HG03575 (cell line): ENCODE results near the gene REG4.
"Not testable (repeated sequence)": the region's sequence is repeated elsewhere in the genome, so short reads cannot be mapped to it uniquely, and the experiment has no call there.

Source experiments
- ATAC-seq: cut with Tn5 transposase; IDR thresholded peaks from one replicate; pipeline ENCODE4 v1.9.1; 2021; ENCODE audit not compliant: unreplicated experiment, insufficient number of reproducible peaks, low FRiP score; ENCODE audit errors: extremely low read depth

The REG4 gene

DNA sequence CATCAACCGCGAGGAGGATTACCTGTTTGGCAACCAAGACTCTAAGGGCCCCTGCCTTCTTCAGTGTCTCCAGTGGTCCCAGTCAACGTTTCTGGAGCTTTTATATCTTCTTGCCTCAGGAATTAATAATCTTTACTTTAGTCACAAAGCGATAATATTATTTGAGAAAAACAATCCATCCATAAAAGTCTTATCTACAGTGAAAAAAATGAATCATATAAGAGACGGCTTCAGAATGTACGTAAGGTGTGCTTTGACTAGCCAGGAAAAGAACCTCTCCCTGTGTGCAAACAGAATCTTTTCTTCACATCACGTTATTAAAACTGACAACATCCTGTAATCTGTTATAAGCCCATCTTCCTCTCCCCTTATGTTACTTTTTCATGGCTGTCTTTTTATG lies at the start of gene REG4:
REG4 (minus strand) TSS at position 74 of the 400 bp plus-strand sequence. CDS start 2,691 bp downstream, outside the sequence.
- no peak for ATAC-seq

DNA sequence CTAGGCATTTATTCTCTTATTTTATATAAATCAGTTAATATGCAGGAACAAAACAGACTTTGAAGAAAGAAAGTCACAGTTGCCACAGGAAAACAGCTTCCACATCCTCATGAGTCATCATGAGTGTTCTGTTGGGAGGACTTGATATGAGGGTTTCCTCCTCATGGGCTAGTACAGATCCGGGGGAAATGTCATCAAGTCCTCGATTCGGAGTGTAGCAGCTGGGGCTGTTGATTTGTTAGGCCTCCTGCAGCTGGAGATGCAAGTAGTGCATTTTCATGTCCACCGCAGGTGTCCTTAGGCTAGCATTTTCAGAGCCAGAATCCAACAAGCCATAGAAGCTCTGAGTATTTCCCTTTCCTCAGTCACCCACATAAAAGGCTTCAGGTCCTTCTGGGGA lies 48.4 kb upstream of the REG4 start:
- no peak for ATAC-seq

DNA sequence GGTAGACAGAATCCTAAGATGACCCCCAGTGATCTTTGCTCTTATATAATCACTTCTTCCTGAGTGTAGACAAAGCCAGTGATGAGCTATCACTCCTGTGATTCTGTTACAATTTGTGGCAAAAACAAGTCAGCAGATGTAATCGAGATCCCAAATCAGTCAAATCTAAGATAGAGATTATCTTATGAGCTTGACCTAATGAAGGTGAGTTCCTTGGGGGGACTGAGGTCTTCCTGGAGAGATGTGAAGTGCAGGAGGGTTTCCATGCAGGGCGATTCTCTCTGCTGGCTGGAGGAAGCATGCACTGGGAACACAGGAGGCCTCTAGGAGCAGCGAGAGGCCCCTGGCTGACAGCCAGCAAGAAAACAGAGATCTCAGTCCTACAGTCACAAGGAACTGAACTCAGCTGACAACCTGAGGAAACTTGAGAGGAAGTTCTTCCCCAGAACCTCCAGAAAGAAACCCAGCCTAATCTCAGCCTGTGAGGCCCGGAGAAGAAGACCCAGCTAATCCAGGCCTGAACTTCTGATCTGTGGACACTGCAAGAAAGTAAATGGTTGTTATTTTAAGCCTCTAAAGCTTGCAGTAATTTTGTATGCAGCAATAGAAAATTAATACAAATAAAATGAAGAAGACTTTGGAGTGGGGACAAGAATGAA lies 47.4 kb upstream of the REG4 start:
- ATAC-seq, result not testable (repeated sequence)

DNA sequence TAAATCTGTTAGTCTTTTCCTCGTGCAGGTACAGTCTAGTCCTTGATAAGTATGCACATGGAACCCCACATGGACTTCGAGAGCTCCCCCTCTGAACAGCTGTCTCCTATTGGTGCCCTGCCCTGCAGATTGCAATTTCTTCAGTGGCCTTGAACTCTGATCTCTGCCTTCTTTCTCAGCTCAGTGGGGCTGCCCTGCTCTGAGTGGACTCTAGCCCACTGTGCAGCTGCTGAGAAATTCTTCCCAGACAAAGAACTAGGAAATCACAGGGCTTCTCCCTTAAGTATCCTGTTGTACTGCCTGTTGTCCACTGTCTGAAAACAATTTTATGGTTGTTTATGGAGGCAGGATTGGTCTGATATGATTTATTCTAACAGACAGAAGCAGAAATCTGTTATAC lies 46.9 kb upstream of the REG4 start:
- ATAC-seq, result no peak

DNA sequence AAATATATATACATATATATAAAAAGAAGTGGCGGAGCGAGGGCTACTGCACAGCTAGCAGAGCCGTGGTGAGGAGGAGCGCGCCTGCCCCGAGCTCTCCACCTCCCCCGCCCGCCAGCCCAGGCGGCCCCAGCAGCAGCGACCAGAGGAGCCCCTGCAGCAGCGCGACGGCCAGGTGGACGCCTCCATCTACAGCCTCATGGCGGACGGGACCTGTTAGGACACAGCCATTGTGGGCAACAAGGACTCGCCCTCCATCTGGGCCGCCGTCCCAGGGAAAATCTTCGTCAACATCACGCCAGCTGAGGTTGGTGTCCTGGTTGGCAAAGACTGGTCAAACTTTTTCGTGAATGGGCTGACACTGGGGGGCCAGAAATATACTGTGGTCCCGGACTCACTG lies 41.9 kb upstream of the REG4 start:
- ATAC-seq, result no peak

DNA sequence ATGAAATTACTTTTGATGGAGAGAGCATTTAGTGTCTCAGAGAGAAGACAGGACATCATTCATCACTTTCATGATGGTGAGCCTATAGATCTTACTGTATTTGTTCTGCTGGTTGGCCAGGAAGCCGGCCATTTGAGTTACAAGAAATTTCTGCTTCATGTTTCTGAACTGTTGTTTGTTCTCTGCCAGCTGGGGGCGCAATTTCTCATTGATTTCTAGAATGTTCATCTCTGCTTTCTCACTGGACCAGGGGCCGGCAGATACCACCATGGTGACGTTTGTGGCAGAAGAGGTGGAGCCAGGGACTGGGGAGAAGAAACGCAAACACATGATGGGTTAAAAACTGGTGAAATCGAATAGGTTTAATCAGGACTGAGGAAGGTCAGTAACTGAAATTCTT lies 32.9 kb upstream of the REG4 start:
- ATAC-seq, result not testable (repeated sequence)

DNA sequence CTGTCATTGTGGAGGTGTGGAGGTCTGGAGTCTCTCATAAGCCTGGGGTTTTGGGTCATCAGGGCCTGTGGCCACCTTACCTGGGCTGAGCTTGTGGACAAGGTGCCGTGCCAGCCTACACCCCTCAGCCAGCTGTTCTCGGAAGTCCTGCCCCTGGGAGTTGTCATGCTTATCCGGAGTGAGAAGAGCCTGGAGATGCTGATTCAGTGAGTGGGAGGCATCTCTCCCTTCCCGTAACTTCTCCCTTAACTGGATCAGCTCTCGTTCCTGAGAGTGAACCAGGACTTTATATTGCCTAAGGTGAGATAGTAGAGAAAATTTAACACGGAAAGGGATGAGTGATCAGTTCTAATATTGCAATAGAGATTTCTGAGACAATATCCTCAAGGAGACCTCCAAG lies 30.0 kb upstream of the REG4 start:
- ATAC-seq, result no peak

DNA sequence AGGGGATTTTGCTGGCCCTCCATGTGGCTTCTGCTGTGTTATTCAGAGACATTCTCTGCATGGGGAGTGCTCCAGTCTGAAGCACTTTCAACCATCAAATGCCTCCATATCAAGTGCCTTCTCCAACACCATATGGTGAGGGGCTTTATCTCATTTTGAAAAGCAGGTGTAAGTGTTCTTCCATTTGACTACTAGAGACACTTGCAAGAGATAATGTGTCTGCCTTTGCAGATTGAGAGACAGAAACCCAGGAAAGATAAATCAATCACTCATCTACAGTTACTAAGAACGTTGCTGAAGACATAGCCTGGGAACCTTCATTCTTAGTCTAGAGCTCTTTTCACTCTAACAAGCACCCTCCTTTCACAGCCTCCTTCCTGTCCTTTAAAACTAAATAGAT lies 29.5 kb upstream of the REG4 start:
- ATAC-seq, result no peak

DNA sequence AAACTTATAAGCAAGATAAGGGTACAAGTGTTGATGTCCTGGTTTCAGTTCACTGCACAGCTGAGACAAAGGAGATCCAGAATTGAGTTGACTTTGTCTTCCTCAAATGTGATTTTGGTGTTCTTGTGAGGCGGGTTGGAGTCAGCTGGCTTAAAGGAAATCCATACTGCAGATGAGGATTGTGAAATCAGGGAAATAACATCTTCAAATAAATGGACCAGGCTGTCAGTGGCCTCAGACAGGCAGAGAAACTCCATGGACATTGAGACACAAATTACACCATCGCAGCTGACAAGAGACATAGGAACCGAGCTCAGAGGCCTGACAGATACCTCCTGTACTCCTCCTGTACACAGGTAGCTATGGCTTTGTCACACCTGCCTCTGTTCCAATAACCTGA lies 27.0 kb upstream of the REG4 start:
- no peak for ATAC-seq

DNA sequence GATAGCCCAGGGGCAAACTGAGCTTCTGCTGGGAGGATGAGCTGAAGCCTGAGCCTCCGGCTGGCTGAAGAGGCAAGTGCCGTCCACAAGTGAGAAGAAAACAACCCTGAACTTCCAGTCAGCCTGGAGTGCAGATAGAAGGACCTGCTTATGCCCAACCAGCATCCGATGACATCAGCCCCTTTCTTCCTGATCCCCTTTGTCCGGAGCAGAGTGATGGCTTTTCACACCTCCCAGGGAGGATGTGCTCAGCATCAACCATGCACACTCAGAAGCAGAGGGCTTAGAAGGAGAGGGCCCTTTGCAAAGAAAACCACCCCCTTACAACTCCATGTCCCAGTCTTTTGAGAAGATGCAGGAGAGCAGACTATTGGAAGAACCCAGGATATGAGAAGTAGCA lies 23.7 kb upstream of the REG4 start:
- ATAC-seq, result no peak

DNA sequence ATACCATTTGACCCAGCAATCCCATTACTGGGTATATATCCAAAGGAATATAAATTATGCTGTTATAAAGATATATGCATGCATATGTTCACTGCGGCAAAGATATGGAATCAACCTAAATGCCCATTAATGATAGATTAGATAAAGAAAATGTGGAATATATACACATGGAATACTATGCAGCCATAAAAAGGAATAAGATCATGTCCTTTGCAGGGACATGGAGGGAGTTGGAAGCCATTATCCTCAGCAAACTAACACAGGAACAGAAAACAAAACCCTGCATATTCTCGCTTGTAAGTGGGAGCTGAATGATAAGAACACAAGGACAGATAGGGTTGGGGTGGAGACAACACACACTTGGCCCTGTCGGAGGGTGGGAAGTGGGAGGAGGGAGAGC lies 19.8 kb upstream of the REG4 start:
- no peak for ATAC-seq

DNA sequence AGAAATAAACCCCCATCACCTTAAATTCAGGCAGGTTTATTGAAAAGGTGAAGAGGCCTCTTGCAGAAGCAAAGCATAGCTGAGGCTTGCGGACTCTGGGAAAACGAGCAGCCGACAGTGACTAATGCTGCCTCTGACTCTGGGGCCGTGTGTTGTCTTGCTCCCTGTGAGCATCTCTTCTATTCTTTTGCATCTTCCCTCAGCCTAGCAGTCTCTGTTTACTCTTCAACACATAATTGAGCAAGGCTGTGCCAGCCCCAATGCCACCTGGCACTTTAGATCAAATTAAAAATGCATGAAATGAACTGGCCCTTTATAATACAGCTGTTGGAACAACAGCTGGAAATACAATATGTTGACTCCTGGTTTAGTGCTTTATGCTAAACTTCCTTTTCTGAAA lies 18.4 kb upstream of the REG4 start:
- ATAC-seq, result no peak

DNA sequence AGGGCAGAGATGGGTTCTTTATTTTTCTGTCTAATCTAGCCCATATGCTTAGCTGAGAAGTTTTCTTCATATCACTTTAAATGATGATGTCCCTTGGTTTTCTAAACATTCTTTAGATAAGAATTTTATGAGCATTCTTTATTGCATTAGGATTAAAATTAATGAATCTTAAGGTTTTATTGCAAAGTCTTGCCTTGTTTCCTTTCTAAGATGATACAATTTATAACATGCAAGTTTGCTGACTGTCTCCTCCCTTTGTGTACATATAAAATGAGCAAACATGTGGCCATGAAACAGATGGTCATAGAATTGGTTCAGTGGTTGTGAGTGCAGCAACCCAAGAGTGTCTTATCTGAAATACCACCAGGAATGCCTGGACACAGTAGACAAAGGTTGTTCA lies 17.7 kb upstream of the REG4 start:
- not testable (repeated sequence) for ATAC-seq

DNA sequence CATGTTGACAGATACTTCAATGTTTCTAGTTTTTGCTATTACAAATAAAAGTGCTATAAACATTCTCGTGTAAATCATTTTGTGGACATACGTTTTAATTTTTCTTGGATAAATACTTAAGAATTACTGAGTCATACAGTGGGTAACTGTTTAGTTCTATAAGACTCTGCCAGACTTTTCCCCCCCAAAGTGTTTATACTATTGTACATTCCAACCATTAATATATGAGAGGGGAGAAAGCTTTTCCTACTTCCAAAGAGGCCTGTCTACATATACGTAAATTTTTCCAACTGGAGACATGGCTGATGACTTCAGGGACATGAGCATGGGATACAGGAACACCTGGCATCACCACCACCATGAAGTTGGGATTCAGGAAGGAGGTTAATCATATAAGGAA lies 17.0 kb upstream of the REG4 start:
- no peak for ATAC-seq

DNA sequence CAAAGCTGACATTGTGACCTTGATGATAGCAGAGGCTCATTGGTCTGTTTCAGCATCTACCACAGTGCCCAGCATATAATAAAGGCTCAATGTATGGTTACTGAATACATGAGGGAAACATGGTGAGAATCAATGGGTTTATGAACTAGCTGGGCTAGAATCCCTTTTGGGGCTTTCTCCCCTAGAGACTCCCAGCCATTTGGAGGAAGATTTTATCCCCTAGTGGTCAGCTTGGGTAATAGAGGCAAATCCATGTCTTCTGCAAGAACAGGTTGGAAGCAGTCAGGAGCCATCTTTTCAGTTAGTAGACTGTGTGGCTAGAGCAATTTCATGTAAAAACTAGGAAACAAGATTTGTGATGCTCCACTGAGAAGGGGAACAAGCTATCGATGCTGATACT lies 15.8 kb upstream of the REG4 start:
- no peak for ATAC-seq

DNA sequence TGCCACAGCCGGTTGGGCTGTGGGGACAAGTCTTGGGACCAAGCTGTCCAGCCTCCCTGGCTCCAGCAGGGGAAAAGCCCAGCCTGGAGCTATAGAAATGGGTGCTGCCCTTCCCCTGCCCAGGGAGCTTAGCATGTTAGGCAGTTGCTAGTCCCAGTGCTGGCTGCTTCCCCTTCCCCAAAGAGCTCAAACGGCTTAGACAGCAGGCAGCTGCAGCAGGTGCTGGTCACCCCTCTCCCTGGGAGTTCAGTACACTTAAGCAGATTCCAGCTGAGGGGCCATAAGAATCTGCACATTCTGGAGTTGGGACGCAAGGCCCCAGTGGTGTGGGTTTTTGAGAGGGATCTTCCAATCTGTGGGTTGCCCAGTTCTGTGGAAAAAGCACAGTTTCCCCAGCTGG lies 11.1 kb upstream of the REG4 start:
- ATAC-seq, result no peak

DNA sequence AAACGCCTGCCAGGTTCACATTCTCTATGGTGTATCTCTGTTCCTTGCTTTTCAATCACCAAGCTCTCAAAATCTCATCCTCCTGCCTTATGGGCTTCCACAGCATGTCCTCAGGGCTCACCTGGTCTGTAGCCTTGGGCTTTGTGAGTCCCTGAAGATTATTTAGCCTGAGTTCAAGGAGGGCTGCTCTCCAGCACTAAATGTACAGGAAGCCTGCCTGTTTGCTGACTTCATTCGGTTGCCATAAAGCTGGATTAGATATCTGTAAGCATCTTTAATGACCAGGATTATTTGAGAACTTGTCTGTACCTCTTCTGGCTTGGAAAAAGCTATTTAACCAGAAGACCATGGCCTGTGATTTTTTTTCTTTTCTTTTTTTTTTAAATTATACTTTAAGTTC lies 6.9 kb upstream of the REG4 start:
- ATAC-seq, result no peak

DNA sequence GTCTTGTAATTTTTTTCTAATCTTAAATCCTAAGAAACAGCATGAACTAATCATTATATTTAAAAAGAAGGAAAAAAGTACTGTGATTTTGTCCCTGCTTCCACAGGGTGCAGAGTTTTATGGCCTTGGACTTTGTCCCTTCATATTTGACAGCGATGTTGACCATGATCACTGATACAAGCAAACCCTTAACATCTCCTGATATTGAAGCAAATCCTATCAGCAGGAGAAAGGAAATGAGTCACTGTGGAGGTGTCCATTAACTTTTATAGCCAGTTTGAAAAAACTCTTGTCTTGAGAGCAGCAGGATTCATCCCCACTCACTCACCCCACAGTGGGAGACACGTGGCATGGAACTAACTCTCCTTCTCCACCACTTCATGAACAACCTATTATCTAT lies 5.1 kb upstream of the REG4 start:
- no peak for ATAC-seq

DNA sequence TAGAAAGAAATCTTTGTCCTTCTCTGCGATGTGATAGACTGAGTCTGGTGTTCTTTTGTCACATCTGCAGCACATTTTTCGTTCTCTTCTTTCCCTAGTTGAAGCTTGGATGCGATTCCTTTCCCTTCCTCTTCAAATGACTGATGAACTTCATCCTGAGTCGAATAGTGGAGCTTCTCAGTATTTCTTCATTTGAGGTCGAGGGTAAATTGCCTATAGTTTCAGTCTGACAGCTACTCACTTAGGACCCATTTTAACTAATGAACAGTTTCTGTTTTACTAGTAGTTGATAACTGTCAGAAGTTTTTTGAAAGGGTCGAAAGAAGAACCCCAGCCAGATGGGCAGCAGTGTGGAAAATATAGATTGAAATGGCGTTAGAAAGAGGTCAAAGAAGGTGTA lies 4.7 kb upstream of the REG4 start:
- ATAC-seq, result no peak

DNA sequence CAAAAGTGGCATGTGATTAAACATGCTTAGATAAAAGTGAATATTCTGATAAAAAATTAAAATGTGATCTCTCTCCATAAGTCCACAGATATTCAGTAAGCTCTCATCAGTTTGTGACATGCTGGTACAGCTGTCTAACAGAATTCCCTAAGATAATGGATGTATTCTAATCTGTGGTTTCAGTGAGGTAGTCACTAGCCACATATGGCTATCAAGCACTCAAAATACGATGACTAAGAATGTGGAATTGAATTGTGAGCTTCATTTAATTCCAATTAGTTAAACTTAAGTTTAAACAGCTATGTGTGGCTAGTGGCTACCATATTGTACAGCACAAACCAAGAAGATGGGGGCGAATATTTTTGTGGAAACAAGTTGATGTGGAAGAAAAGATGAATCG lies 4.1 kb upstream of the REG4 start:
- no peak for ATAC-seq

DNA sequence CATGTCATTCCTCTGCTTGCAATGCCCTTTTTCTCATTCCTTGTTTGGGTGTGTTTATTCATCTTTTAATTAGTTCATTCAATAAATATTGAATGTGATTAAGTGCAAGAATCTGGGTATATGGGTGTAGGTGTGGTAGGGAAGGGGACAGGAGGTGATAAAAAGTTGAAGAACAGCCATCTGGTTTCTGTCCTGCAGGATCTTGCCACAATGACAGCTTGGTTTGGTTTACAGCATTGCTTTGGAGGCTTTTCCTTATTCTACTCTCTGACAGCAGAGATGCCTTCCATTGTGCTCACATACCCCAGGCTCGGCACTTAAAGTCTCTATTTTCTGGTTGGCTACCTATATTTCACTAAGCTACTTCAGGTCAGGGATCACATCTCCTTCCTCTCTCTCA lies 3.0 kb upstream of the REG4 start:
- no peak for ATAC-seq
